LNCaP clone FGC (cell line): ENCODE measurements around the gene NAALAD2.
"Not testable (repeated sequence)": the region's sequence is repeated elsewhere in the genome, so short reads cannot be mapped to it uniquely, and the experiment has no call there.

Experiments used
- DNase-seq: peaks from one replicate; pipeline ENCODE4 v3.0.0-alpha.2; 2011; ENCODE audit warnings: low read depth
- H3K4me3 ChIP-seq: 2 replicates; pipeline ENCODE4 v1.5.1; 2011; ENCODE audit warnings: mild to moderate bottlenecking, low read depth, low read length, control low read depth
- CTCF ChIP-seq: IDR thresholded peaks from 2 replicates; pipeline ENCODE4 v1.5.1; 2012; ENCODE audit warnings: mild to moderate bottlenecking; ENCODE audit not compliant: control insufficient read depth, insufficient read depth; ENCODE audit errors: extremely low read depth

The NAALAD2 gene

GRCh38 chr11:90202342-90202741, 67.9 kb downstream of the NAALAD2 start:
- TF ChIP-seq CTCF = no peak
- no peak for DNase-seq

GRCh38 chr11:90204407-90204806, 69.9 kb downstream of the NAALAD2 start:
- DNase-seq = no peak
- no peak overlapping the region for H3K4me3 ChIP-seq
- no peak for TF ChIP-seq CTCF

More at GRCh38 chr11:90202342-90202741, 67.9 kb downstream of the NAALAD2 start:
- no peak overlapping the region for H3K4me3 ChIP-seq

GRCh38 chr11:90204832-90205646, 70.6 kb downstream of the NAALAD2 start:
- peak; percentile 77 for TF ChIP-seq CTCF
- H3K4me3 ChIP-seq = no peak overlapping the region
- DNase-seq = no peak

GRCh38 chr11:90207992-90208391, 73.5 kb downstream of the NAALAD2 start:
- H3K4me3 ChIP-seq, DNase-seq: not testable (repeated sequence)

GRCh38 chr11:90208857-90209256, 74.4 kb downstream of the NAALAD2 start:
- no peak for TF ChIP-seq CTCF
- no peak overlapping the region for H3K4me3 ChIP-seq
- DNase-seq = no peak

- TF ChIP-seq CTCF = no peak
- DNase-seq = no peak
- H3K4me3 ChIP-seq = no peak overlapping the region
Measured at GRCh38 chr11:90213322-90213721, 78.9 kb downstream of the NAALAD2 start.

- no peak for DNase-seq
- no peak overlapping the region for H3K4me3 ChIP-seq
- no peak for TF ChIP-seq CTCF
Measured at GRCh38 chr11:90216611-90217010, 82.1 kb downstream of the NAALAD2 start.
